GM19438 (cell line): ENCODE data around the gene GRM2.

Experiments
- ATAC-seq: cut with Tn5 transposase; IDR thresholded peaks from one replicate; pipeline ENCODE4 v1.9.1; 2021; ENCODE audit warnings: low read depth; ENCODE audit not compliant: unreplicated experiment

The GRM2 gene

GRCh38 chr3:51706788-51707731 is at the start of gene GRM2:
TSS of gene GRM2 (plus strand) at chr3:51707068. CDS start at chr3:51708984, 1,916 bp downstream.
- no peak for ATAC-seq

DNA sequence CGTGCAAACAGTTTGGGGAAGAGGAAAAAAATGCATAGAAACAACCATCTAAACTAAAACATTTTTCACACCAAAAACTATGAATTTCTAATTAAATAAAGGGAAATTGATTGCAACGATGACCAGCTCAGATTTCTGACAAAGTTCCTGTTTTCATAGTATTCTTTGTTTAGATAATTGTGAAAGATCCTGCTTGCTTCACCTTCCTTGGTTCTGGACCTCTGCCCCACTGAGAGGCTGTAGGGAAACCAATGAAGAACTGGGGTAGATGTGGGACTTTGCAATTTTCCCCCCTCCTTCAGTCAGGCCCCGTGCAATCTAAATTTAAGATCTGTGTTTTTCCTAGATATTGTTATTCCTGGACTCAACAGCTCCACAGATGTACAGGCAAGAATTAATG is 49.6 kb upstream of the GRM2 start:
- ATAC-seq: no peak

GRCh38 chr3:51659942-51660341 is 46.9 kb upstream of the GRM2 start:
- no peak for ATAC-seq

DNA sequence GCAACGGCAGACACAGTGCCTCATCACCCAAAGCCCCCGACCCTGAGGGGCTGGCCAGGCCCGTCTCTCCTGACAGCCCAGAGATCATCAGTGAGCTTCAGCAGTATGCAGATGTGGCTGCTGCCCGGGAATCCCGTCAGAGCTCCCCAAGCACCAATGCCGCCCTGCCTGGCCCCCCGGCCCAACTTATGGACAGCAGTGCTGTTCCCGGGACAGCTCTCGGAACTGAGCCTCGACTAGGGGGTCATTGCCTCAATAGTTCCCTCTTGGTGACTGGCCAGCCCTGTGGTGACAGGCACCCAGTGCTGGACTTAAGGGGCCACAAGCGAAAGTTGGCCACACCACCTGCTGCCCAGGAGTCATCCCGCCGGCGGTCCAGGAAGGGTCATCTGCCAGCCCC is 44.4 kb upstream of the GRM2 start:
- no peak for ATAC-seq

GRCh38 chr3:51668756-51669155 is 38.1 kb upstream of the GRM2 start:
- ATAC-seq: no peak

DNA sequence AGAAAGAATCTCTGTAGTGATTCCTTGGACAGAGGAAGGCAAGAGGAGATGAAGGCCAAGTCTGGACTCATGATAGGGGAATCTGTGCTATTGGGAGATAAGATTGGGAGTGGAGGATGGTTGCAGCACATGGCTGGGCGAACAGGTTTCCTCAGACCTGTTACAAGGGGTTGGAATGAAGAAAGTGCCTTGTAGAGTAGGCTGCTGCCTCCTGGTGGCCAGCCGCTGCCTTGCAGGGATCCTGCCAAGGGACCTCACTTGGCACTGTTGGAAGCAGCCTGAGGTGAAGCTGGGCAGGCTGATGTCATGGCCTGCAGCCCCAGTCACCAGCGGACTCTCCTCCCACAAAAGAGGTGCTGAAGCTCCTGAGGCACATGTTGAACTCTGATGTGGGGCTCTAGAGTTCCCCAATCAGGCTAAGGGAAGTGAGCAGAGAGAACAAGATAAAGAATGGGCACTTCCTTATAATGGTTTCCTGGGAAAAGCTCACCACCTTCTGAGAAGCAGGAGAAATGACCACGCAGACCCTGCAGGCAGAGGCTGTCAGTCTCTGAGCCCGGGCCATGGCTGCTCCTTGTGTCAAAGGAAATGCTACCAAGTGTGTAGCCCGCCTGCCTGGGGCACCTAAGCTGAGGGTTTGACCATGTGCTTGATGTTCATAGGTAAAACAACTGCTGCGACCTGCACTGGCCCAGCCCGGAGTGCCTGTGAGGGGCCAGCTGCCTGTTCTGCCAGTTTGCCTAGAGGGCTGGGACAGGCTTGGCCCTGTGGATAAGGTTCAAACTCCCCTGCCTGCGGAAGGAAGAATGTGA is 37.4 kb upstream of the GRM2 start:
- ATAC-seq: no peak

DNA sequence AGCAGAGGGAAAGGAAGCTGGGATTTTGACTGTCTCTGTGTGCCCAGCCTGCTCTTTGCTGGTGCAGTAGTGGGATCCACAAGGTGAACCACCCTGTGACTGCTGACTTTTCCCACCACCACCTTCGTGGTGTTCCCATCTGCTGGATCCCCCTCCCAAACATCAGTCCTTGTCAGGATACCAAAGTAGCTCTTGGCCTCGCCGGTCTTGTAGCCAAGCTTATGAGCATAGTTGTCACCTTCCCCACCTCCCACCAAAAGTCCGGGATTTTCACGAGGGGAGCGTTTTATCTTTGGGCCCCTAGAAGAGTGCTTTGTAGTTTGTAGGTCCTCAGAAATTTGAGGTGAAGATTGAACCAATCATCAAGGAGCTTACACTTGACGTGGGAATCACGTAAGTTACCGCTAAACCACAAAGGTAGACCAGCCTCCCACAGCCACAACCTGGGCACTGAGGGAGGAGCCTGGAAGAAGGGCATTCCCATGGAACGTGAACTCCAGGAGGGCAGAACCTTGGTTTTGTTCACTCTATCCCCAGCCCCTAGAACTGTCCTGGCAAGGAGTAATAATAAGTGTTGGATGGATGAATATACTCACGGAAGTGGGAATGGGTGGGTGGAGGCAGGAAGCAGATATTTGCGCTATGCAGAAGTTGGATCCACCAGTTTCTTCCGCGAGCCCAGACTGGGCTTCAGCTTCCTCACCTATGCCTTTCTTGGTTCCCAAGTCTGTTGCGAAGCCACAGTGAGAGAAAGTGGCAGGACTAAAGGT is 36.6 kb upstream of the GRM2 start:
- ATAC-seq: no peak

GRCh38 chr3:51670823-51671733 is 35.8 kb upstream of the GRM2 start, which contains the start of gene TEX264:
TSS of gene TEX264 (plus strand) at chr3:51671252. CDS start at chr3:51674305, 3,053 bp downstream.
- peak; percentile 73 for ATAC-seq

DNA sequence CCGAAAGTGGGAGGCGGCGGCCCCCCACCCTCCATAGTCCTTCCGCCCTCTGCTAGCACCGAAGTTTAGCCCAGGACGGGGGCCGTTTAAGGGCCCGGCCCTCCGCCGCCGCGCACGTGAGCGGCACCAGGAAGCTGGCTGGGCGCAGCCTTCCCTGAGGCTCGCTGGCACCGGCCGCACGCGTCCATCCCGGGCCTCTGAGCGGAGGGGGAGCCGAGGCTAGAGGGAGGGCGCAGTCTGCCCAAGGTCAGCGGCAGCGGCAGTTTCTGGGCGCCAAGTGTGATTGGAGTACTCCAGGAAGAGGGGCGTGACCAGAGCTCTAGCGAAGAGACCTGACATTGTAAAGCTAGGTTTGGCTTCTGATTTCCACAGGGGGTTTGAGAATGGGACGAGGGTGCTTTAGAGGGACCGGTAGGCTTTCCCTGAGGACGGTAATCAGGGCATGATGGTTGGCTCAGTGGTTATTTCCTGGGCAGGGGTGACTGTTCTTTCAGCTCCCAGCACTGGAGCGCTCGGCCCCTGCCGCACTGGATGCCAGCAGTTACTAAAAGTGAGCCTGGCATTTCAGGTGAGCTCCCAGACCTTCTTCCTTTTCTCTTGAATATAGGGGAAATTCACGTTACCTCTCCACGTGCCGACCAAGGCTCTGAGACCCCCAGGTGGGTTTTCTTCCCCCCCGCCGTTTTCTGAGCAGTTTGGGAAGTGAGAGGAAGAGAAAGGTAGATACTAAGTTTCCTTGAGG is 35.0 kb upstream of the GRM2 start:
- ATAC-seq: peak; percentile 29

- no peak for ATAC-seq
Measured at GRCh38 chr3:51673181-51673801, 33.6 kb upstream of the GRM2 start.

- ATAC-seq: no peak
Measured at GRCh38 chr3:51673802-51674654, 32.8 kb upstream of the GRM2 start.

GRCh38 chr3:51675201-51675611 is 31.7 kb upstream of the GRM2 start:
- no peak for ATAC-seq

DNA sequence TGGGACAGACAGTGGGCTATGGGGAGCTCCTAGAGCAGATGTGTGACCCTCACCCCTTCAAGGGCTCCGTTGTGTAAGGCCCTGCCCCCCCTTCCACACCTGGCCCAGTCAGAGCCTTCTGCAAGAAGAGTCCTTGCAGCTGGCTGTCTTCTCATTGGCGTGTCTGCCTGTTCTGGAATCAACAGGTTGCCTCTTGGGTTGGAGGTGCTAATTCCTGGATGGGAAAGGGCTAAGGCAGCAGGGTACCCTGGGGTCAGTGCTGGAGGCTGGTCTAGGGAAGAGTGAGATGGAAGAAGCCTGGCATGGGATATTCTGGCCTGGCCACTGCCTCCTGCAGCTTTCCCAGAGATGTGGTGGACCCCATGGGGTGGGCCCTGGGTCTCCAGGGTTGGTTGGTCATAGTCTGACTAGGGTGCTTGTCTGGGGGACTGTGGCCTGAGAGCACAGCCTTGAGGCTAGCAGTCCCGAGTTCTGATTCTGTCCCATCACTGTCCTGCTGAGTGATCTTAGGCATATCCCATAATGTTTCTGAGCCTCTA is 30.7 kb upstream of the GRM2 start:
- no peak for ATAC-seq

DNA sequence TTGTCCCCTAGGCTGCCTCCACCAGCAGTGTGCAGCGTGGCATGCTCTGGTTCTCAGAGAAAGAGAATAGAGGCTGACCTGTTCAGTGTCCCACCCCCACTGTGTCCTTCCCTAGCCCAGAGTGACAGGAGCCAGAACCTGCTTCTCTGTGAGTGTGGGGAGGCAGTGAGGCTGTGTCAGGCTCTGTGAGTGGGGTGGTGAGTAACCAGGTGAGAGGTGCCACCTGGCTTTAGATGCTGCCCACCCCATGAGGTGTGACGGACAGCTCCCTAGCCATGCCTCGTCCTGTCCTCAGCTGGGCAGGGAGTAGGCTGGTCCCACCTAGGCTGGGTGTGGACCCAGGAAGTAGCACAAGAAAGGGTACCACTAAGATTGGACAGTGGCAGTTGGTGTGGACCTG is 29.5 kb upstream of the GRM2 start:
- no peak for ATAC-seq

- ATAC-seq: no peak
Measured at GRCh38 chr3:51678186-51678585, 28.7 kb upstream of the GRM2 start.

- ATAC-seq: no peak
Measured at GRCh38 chr3:51678641-51679040, 28.2 kb upstream of the GRM2 start.

GRCh38 chr3:51679318-51679717 is 27.6 kb upstream of the GRM2 start:
- no peak for ATAC-seq
